SK-N-SH (cell line): ENCODE data around the gene ZNF407. TPM values are rescaled to one million over a fixed set of nuclear protein-coding genes. Genes with fewer than 3 reads are reported as not detected.

Source experiments
- CTCF ChIA-PET: fragments of 300-600, 350-600 bp; formaldehyde crosslinking; extraction: SDS; loops from one replicate; lab custom pipeline; 2021; lab: Yijun Ruan, JAX
- POLR2A ChIA-PET: fragments of 350-600 bp; sonication (Branson Sonifier 250); formaldehyde crosslinking; extraction: SDS; loops from one replicate; lab custom pipeline; 2020; ENCODE audit warnings: antibody characterized with exemption, inconsistent platforms; lab: Yijun Ruan, JAX
- DNase-seq: peaks from one replicate; pipeline ENCODE4 v3.0.0; 2012
- H2AFZ ChIP-seq: fragments of 200-600 bp; sonication (generic); 2 replicates; pipeline ENCODE4 v1.8.1; 2016; ENCODE audit warnings: antibody characterized with exemption, mild to moderate bottlenecking, low read depth
- H3F3A ChIP-seq: fragments of 200-600 bp; sonication (generic); replicated peaks from 2 replicates; pipeline ENCODE3; 2016; ENCODE audit warnings: antibody characterized with exemption, mild to moderate bottlenecking; ENCODE audit not compliant: insufficient read depth
- H3K27ac ChIP-seq, 2 experiments: fragments of 200-500 bp in 1 of 2; fragments of 200-600 bp in 1 of 2; sonication (Bioruptor generic) in 1 of 2; sonication (generic), shearing (Covaris generic) in 1 of 2; 2 replicates each; pipeline versions ENCODE4 v1.5.1 to v1.6.1; 2014 to 2016; ENCODE audit warnings: low read depth in 2 of 2, inconsistent platforms in 1 of 2, low read length in 1 of 2, mild to moderate bottlenecking in 1 of 2, mixed read lengths in 1 of 2
- H3K27me3 ChIP-seq: fragments of 200-600 bp; sonication (generic), shearing (Covaris generic); 2 replicates; pipeline ENCODE4 v1.6.1; 2016; ENCODE audit warnings: mixed run types; ENCODE audit not compliant: insufficient read depth
- H3K36me3 ChIP-seq, 2 experiments: fragments of 200-500 bp in 1 of 2; fragments of 200-600 bp in 1 of 2; sonication (Bioruptor generic) in 1 of 2; sonication (generic) in 1 of 2; replicated peaks in 1 of 2; 2 replicates each; pipeline versions ENCODE3 to v1.5.1; 2014 to 2016; ENCODE audit warnings: low read length in 1 of 2, mild to moderate bottlenecking in 1 of 2; ENCODE audit not compliant: insufficient read depth in 2 of 2, control insufficient read depth in 1 of 2
- H3K4me1 ChIP-seq, 2 experiments: fragments of 200-500 bp in 1 of 2; fragments of 200-600 bp in 1 of 2; sonication (Bioruptor generic) in 1 of 2; sonication (generic), shearing (Covaris generic) in 1 of 2; 2 replicates each; pipeline versions ENCODE4 v1.5.1 to v1.6.1; 2014 to 2016; ENCODE audit warnings: low read depth in 1 of 2, low read length in 1 of 2, mixed run types in 1 of 2; ENCODE audit not compliant: insufficient read depth in 2 of 2, control insufficient read depth in 1 of 2
- H3K4me2 ChIP-seq: fragments of 200-600 bp; sonication (generic), shearing (Covaris generic); 2 replicates; pipeline ENCODE4 v1.6.1; 2017; ENCODE audit warnings: mixed run types
- H3K4me3 ChIP-seq, 2 experiments: fragments of 200-500 bp in 1 of 2; fragments of 200-600 bp in 1 of 2; sonication (Bioruptor generic) in 1 of 2; sonication (generic), shearing (Covaris generic) in 1 of 2; 2 replicates each; pipeline versions ENCODE4 v1.5.1 to v1.8.1; 2014 to 2016; ENCODE audit warnings: low read depth in 2 of 2, inconsistent platforms in 1 of 2, low read length in 1 of 2, mild to moderate bottlenecking in 1 of 2, mixed read lengths in 1 of 2, moderate library complexity in 1 of 2
- H3K79me2 ChIP-seq: fragments of 200-600 bp; sonication (generic); 2 replicates; pipeline ENCODE4 v1.8.1; 2017; ENCODE audit warnings: mild to moderate bottlenecking; ENCODE audit not compliant: insufficient read depth
- H3K9ac ChIP-seq: fragments of 200-600 bp; sonication (generic); 2 replicates; pipeline ENCODE4 v1.6.1; 2017; ENCODE audit warnings: mixed run types
- H3K9me2 ChIP-seq: fragments of 200-600 bp; sonication (generic); 2 replicates; pipeline ENCODE4 v1.6.1; 2017; ENCODE audit warnings: mixed run types
- H3K9me3 ChIP-seq: fragments of 200-600 bp; sonication (generic); 2 replicates; pipeline ENCODE4 v1.6.1; 2017; ENCODE audit warnings: mixed run types, mild to moderate bottlenecking, moderate library complexity
- H4K20me1 ChIP-seq: fragments of 200-600 bp; sonication (generic); 2 replicates; pipeline ENCODE4 v1.6.1; 2017; ENCODE audit warnings: mild to moderate bottlenecking, mixed run types; ENCODE audit not compliant: insufficient read depth
- EZH2phosphoT487 ChIP-seq: fragments of 200-600 bp; sonication (generic); IDR thresholded peaks from 2 replicates; pipeline ENCODE4 v1.6.1; 2017; ENCODE audit warnings: low read depth, mixed run types, mild to moderate bottlenecking, antibody characterized with exemption, moderate library complexity, borderline replicate concordance
- FOXJ3 ChIP-seq: sonication (generic); formaldehyde crosslinking; IDR thresholded peaks from 2 replicates; pipeline ENCODE4 v1.5.1; 2020; ENCODE audit warnings: mild to moderate bottlenecking, missing genetic modification reagents
- FOXM1 ChIP-seq: IDR thresholded peaks from 2 replicates; pipeline ENCODE4 v1.4.0; 2012; ENCODE audit warnings: low read depth, mild to moderate bottlenecking
- GABPA ChIP-seq: IDR thresholded peaks from 2 replicates; pipeline ENCODE4 v1.4.0; 2012; ENCODE audit warnings: low read depth, mild to moderate bottlenecking
- NFIC ChIP-seq: IDR thresholded peaks from 2 replicates; pipeline ENCODE4 v1.4.0; 2012; ENCODE audit warnings: borderline replicate concordance
- POLR2AphosphoS5 ChIP-seq: IDR thresholded peaks from 2 replicates; pipeline ENCODE4 v1.6.1; 2012; ENCODE audit warnings: low read depth, low read length
- TEAD4 ChIP-seq: IDR thresholded peaks from 2 replicates; pipeline ENCODE4 v1.4.0; 2012; ENCODE audit warnings: mild to moderate bottlenecking, borderline replicate concordance; ENCODE audit not compliant: insufficient read depth
- WGBS: methylation state at CpG from one replicate; pipeline ENCODE4 v1.1.6; 2017; ENCODE audit warnings: low lambda C conversion rate; 5-methylcytosine and 5-hydroxymethylcytosine counted together
- polyA plus RNA-seq, 3 experiments: library from polyadenylated mRNA; depleted of rRNA; stranded (reverse); fragments of >200 nt; gene quantifications; 2 replicates each; pipeline ENCODE4 v1.2.3, GENCODE V29; 2012
- TF ChIP-seq, protein P1 (sequence below): fragments of 150-350 bp; IDR thresholded peaks from 2 replicates; pipeline ENCODE4 v1.6.1; 2016; ENCODE audit warnings: mild to moderate bottlenecking, low read depth, low read length
- TF ChIP-seq, protein P2 (sequence below): fragments of 200-600 bp; sonication (generic); IDR thresholded peaks from 2 replicates; pipeline ENCODE4 v1.6.1; 2017; ENCODE audit warnings: antibody characterized with exemption, mild to moderate bottlenecking, moderate library complexity
- TF ChIP-seq, protein P3 (sequence below): IDR thresholded peaks from 2 replicates; pipeline ENCODE4 v1.4.0; 2012; ENCODE audit warnings: low read depth, borderline replicate concordance
- TF ChIP-seq, protein P4 (sequence below): fragments of 150-350 bp; IDR thresholded peaks from 2 replicates; pipeline ENCODE4 v1.6.1; 2017; ENCODE audit warnings: antibody characterized with exemption, low read length, low read depth, borderline replicate concordance
- TF ChIP-seq, protein P5 (sequence below): IDR thresholded peaks from 2 replicates; pipeline ENCODE4 v1.4.0; 2012; ENCODE audit warnings: low read depth

Gene ZNF407
- polyA plus RNA-seq, 1 of the 3 experiments (the other 2 are of a cell fraction): 2.6 TPM

DNA sequence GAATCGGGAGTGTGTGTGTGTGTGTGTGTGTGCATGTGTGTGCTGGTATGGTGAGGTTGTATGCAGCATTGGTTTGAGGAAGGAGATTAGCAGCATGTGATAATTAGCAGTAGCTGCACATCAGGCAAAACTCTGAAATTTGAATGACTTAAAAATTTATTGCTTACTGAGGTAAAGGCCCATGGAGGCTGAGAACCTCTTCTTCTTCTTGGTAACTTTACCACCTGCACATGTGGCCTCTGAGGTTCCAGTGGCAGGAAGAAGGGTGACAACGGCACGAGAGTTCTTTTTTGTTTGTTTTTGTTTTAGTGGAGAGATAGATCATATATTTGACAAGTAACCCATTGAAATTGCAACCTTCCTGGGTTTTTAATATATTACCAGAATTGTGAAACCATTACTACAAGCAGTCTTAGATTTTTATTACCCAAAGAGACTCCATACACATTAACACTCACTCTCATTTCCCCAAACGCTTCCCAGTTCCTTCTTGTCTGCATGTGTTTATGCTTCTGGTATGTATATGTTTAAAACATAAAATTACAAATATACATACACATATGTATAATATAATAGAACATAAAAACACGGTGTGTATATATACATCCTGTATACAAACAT is 319.2 kb downstream of the ZNF407 start:
- Histone ChIP-seq H3K9me2 (no peaks in the 10 kb centered on the region), H3K27ac (no peak overlapping the region), H2AFZ (no peak overlapping the region), H3K9ac (no peak overlapping the region), H3K4me3 (no peak overlapping the region), H3K4me2 (no peak overlapping the region), H3K79me2 (no peaks in the 10 kb centered on the region), H3K9me3 (no peaks in the 10 kb centered on the region), H3K4me1 (no peaks in the 10 kb centered on the region; a peak in 1 of 4 replicates), H3K27me3 (no peaks in the 10 kb centered on the region), H4K20me1 (no peaks in the 10 kb centered on the region), H3K36me3 (no peaks in the 10 kb centered on the region), H3F3A (no peaks in the 10 kb centered on the region)
- CTCF ChIA-PET: no interaction called here
- POLR2A ChIA-PET: no interaction called here
- TF ChIP-seq, protein P1, sequence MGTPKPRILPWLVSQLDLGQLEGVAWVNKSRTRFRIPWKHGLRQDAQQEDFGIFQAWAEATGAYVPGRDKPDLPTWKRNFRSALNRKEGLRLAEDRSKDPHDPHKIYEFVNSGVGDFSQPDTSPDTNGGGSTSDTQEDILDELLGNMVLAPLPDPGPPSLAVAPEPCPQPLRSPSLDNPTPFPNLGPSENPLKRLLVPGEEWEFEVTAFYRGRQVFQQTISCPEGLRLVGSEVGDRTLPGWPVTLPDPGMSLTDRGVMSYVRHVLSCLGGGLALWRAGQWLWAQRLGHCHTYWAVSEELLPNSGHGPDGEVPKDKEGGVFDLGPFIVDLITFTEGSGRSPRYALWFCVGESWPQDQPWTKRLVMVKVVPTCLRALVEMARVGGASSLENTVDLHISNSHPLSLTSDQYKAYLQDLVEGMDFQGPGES: no peak
- TF ChIP-seq POLR2AphosphoS5: no peak
- TF ChIP-seq, protein P2, sequence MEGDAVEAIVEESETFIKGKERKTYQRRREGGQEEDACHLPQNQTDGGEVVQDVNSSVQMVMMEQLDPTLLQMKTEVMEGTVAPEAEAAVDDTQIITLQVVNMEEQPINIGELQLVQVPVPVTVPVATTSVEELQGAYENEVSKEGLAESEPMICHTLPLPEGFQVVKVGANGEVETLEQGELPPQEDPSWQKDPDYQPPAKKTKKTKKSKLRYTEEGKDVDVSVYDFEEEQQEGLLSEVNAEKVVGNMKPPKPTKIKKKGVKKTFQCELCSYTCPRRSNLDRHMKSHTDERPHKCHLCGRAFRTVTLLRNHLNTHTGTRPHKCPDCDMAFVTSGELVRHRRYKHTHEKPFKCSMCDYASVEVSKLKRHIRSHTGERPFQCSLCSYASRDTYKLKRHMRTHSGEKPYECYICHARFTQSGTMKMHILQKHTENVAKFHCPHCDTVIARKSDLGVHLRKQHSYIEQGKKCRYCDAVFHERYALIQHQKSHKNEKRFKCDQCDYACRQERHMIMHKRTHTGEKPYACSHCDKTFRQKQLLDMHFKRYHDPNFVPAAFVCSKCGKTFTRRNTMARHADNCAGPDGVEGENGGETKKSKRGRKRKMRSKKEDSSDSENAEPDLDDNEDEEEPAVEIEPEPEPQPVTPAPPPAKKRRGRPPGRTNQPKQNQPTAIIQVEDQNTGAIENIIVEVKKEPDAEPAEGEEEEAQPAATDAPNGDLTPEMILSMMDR: no peak
- TF ChIP-seq GABPA: no peak
- TF ChIP-seq, protein P3, sequence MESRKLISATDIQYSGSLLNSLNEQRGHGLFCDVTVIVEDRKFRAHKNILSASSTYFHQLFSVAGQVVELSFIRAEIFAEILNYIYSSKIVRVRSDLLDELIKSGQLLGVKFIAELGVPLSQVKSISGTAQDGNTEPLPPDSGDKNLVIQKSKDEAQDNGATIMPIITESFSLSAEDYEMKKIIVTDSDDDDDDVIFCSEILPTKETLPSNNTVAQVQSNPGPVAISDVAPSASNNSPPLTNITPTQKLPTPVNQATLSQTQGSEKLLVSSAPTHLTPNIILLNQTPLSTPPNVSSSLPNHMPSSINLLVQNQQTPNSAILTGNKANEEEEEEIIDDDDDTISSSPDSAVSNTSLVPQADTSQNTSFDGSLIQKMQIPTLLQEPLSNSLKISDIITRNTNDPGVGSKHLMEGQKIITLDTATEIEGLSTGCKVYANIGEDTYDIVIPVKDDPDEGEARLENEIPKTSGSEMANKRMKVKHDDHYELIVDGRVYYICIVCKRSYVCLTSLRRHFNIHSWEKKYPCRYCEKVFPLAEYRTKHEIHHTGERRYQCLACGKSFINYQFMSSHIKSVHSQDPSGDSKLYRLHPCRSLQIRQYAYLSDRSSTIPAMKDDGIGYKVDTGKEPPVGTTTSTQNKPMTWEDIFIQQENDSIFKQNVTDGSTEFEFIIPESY: no peak
- TF ChIP-seq TEAD4: no peak
- TF ChIP-seq, protein P4, sequence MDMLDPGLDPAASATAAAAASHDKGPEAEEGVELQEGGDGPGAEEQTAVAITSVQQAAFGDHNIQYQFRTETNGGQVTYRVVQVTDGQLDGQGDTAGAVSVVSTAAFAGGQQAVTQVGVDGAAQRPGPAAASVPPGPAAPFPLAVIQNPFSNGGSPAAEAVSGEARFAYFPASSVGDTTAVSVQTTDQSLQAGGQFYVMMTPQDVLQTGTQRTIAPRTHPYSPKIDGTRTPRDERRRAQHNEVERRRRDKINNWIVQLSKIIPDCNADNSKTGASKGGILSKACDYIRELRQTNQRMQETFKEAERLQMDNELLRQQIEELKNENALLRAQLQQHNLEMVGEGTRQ: no peak
- TF ChIP-seq FOXM1: no peak
- TF ChIP-seq, protein P5, sequence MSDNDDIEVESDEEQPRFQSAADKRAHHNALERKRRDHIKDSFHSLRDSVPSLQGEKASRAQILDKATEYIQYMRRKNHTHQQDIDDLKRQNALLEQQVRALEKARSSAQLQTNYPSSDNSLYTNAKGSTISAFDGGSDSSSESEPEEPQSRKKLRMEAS: no peak
- TF ChIP-seq EZH2phosphoT487: no peak
- TF ChIP-seq NFIC: no peak
- TF ChIP-seq FOXJ3 (CRISPR knock-in tag): no peak
- WGBS: 89% methylated on average over 5 of the region's 5 CpGs
- no peak for DNase-seq
